Iris pigment epithelial cell (primary cell): ENCODE measurements around the gene XNDC1N.
A peak's percentile ranks its signal among the peaks of the same experiment; 100 is the strongest.
"Not testable (repeated sequence)": the region's sequence is repeated elsewhere in the genome, so short reads cannot be mapped to it uniquely, and the experiment has no call there.

ENCODE experiments used
- DNase-seq: peaks from one replicate; pipeline ENCODE4 v3.0.0-alpha.2; 2011; ENCODE audit warnings: low read depth

Gene XNDC1N

DNA sequence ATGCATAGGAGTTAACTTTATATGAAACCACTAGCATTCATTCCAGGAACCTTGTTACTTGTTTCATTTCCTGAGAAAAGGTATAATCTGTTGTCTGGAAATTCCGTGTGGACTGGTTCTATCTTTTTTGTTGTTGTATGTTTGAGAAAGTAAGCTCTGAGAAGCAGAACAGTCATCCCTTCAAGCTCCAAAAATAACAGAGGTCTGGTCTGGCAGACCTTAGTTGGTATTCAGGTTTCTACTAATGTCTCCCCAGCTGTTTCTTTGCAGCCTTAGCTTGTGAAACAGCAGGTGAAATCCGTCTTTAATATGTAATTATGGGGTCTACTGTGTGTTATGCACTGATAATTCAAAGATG, 2.8 kb upstream of the XNDC1N start:
- DNase-seq = no peak

DNA sequence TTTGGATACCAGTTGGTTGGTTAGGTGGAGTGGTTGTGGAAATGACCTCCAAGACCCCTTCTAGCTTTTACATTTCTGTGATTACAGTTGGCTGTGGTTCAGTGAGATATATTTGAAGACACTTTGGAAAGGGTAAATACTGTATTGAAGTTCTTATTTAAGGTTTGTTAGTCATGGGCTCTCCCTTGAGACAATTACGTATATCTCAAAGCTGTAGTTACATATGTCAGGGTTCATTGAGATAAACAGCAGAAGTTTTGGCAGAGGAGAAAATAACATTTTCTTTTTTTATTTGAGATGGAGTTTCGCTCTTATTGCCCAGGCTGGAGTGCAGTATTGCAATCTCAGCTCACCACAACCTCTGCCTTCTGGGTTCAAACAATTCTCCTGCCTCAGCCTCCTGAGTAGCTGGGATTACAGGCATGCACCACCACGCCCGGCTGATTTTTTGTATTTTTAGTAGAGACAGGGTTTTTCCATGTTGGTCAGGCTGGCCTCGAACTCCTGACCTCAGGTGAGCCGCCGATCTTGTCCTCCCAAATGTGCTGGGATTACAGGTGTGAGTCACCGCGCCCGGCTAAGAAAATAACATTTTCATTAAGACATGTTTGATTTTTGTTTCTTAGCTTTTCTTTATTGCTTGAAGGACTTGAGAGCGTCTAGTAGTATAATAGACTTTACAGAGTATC, 2.3 kb upstream of the XNDC1N start:
- no peak for DNase-seq

DNA sequence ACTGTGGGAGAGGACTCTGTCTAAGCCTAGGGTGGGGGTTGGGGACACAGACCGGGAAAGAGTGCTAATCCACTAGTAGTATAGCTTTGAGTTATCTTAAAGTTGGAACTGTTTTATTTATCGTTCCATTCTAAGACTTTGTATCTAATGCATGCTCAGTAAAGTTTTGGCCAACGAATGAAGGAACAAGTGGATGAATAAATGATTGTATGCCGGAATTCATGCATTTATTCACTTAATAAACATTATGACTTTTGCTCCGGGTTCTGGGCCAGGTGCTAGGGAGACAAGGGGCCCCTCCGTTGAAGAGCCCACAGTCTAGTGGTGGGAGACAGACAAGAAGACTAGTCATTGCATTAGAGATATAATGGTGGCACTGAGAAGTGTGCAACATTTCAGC, 1.1 kb upstream of the XNDC1N start:
- DNase-seq = no peak

DNA sequence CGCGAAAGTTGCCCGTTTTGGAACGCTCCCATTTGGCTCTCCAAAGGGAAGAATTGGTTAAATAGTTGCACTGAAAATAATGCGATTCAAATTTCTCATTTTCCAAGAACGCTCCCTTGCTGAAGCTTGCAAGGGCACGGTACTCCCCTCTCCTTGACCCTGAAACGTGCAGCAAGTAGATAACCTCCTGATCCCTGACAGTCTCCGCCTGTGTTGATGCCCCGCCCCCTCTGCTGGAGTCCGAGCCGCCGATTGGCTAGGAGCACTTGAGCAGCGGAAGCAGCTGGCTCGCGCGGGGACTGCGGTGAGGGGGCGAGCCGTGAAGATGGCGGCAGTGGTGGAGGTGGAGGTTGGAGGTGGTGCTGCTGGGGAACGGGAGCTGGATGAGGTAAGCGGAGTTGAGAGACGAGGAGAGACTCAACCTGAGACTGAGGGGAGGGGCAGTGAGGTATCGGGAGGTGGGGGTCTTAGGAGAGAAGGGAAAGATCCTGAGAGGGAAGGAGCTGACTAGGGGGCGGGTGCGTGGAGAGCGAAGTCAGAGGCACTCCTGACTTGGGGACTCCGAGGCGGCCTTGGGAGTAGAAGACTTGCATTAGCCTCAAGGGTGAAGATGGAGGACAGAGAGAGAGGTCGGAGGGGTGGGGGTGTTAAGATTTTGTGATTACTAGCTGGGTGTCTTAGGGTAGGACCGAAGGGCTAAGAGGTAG, 496 bp upstream of the XNDC1N start, which contains the start of gene RNF121:
TSS of gene RNF121 (plus strand) at position 310 of the 707 bp plus-strand sequence. CDS start at position 326, 16 bp downstream.
- peak; percentile 97 for DNase-seq

DNA sequence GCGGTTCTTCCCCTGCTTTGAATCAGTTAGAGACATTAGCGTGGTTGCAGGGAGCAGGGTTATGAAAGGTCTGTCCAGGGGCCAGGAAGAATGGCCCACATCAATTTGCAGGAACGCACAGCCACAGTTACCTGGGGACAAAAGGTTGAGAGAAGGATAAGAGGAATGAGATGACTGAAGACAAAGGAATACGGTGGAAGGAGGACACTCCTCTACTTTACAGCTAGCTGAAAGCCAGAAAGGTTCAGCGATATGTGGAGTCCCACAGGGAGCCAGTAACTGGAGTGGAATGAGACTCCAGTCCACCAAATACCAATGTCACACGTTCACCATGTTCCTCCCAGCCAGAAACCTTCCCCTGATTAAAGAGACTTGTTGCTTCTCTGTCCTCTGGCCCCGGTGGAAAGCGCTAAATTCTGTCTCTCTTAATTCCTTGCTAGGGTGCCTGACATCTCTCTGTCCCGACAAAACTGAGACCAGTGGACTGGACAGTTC, 10.7 kb downstream of the XNDC1N start:
- DNase-seq = no peak

DNA sequence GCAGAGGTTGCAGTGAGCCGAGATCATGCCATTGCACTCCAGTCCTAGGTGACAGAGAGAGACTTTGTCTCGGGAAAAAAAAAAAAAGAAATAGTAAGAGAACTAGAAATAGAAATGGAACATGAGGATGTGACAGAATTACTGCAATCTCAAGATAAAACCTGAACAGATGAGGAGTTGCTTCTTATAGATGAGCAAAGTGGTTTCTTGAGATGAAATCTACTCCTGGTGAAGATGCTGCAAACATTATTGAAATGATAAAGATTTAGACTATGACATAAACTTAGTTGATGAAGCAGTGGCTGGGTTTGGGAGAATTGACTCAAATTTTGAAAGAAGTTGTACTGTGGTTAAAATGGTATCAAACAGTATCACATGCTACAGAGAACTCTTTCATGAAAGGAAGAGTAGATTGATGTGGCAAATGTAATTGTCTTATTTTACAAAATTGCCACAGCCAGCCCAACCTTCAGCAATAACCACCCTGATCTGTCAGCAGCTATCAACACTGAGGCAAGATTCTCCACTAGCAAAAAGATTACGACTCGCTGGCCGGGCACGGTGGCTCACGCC, 13.7 kb downstream of the XNDC1N start:
- no peak for DNase-seq

DNA sequence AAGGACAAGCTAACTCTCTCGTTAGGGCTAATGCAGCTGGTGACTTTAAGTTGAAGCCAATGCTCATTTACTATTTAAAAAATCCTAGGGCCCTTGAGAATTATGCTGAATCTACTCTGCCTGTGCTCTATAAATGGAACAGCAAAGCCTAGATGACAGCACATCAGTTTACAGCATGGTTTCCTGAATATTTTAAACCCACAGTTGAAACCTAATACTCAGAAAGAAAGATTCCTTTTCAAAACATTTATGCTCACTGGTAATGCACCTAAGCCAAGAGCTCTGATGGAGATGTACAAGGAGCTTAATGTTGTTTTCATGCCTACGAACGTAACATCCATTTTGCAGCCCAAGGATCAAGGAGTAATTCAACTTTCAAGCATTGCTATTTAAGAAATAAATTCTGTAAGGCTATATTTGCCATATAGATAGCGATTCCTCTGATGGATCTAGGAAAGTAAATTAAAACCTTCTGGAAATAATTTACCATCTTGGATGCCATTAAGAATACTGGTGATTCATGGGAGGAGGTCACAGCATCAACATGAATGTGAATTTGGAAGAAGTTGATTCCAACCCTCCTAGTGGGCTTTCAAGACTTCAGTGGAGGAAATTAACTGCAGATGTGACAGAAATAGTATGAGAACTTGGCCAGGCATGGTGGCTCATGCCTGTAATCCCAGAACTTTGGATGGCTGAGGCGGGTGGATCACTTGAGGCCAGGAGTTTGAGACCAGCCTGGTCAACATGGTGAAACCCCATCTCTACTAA, 14.5 kb downstream of the XNDC1N start:
- peak; percentile 79 for DNase-seq

DNA sequence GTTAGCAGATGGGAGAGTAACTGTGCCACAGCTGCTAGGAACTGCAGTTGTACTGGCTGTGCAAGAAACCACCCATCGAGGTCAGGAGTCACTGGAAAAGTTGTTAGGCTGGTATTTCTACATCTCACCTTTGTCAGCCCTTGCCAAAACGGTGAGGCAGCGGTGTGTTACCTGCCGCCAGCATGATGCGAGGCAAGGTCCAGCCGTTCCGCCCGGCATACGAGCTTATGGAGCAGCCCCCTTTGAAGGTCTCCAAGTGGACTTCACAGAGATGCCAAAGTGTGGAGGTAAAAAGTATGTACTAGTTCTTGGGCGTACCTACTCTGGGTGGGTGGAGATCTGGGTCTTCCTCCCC, 16.4 kb downstream of the XNDC1N start:
- DNase-seq = not testable (repeated sequence)

DNA sequence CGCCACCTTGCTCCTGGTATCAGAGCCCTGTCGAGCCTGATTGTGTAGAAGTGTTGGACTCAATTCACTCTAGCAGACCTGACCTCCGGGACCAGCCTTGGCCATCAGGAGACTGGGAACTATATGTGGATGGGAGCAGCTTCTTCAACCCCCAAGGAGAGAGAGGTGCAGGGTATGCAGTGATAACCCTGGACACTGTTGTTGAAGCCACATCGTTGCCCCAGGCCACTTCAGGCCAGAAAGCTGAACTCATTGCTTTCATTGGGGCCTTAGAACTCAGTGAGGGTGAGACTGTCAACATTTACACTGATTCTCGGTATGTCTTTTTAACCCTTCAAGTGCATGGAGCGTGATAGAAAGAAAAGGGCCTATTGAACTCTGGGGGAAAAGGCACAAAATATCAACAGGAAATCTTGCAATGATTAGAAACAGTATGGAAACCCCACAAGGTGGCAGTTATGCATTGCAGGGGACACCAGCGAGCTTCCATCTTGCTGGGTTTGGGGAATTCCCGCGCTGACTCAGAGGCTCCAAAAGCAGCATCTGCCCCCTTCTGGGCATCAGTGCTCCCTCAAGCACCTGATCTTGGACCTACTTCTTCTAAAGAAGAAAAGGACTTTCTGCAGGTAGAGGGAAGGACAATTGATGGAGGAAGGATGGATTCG, 16.9 kb downstream of the XNDC1N start:
- DNase-seq = peak; percentile 21

DNA sequence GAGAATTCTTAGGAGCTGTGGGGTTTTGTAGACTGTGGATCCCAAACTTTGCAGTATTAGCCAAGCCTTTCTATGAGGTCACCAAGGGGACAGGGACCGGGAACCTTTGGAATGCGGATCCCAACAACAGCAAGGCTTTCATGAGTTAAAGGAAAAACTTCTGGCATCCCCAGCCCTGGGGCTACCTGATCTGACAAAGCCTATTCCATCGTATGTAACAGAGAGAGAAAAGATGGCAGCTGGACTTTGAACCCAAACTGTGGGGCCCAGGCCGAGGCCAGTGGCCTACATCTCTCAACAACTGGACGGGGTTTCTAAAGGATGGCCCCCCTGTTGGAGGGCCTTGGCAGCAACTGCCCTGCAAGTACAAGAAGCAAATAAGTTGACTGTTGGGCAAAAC, 17.6 kb downstream of the XNDC1N start:
- DNase-seq = not testable (repeated sequence)

DNA sequence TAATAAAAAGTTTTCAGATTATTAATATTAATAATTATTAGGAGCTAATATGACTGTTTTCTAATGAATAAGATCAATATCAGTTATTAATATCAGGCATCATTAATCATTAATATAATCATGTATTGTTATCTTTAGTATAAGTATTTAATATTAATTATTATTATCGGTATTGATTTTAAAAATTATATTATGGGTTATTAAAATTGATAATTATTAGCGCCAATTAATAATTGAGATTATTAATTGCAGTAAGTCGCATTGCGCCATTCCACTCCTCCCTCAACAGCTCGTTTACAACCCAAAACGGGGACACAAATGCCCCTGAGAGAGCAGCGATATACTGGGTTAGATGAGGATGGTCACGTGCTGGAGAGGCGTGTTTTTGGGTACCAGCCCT, 20.2 kb downstream of the XNDC1N start:
- no peak for DNase-seq

DNA sequence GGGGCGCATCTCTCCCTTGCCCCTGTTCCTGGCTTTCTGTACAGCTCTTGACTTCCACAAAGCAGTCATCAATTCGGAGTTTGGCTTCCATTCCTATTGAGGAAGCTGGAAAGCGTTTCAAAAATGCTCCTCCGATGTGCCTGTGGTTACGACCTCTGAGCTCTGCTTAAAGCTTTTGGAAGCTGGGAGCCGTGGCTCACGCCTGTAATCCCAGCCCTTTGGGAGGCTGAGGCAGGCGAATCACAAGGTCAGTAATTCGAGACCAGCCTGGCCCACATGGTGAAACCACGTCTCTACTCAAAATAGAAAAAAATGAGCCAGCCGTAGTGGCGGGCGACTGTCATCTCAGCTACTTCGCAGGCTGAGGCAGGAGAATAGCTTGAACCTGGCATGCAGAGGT, 27.3 kb downstream of the XNDC1N start:
- peak; percentile 84 for DNase-seq

DNA sequence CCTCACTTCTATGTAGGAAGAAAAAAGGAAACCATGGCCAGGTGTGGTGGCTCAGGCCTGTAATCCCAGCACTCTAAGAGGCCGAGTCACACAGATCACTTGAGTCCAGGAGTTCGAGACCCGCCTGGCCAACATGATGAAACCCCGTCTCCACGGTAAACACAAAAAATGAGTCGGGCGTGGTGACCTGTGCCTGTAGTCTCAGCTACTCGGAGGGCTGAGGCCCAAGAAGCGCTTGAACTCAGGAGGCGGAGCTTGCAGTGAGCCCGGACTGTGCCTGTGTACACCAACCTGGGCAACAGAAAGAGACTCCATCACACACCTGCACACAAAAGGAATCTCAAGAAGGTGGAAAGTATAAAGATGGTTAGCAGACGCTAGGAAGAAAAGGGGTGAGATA, 32.4 kb downstream of the XNDC1N start:
- DNase-seq = no peak

DNA sequence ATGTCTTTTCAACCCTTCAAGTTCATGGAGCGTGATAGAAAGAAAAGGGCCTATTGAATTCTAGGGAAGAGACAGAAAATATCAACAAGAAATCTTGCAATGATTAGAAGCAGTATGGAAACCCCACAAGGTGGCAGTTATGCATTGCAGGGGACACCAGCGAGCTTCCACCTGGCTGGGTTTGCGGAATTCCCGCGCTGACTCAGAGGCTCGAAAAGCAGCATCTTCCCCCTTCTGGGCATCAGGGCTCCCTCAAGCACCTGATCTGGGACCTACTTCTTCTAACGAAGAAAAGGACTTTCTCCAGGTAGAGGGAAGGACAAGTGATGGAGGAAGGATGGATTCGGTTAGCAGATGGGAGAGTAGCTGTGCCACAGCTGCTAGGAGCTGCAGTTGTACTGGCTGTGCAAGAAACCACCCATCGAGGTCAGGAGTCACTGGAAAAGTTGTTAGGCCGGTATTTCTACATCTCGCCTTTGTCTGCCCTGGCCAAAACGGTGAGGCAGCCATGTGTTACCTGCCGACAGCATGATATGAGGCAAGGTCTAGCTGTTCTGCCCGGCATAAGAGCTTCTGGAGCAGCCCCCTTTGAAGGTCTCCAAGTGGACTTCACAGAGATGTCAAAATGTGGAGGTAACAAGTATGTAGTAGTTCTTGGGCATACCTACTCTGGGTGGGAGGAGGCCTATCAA, 39.1 kb downstream of the XNDC1N start:
- DNase-seq = not testable (repeated sequence)

DNA sequence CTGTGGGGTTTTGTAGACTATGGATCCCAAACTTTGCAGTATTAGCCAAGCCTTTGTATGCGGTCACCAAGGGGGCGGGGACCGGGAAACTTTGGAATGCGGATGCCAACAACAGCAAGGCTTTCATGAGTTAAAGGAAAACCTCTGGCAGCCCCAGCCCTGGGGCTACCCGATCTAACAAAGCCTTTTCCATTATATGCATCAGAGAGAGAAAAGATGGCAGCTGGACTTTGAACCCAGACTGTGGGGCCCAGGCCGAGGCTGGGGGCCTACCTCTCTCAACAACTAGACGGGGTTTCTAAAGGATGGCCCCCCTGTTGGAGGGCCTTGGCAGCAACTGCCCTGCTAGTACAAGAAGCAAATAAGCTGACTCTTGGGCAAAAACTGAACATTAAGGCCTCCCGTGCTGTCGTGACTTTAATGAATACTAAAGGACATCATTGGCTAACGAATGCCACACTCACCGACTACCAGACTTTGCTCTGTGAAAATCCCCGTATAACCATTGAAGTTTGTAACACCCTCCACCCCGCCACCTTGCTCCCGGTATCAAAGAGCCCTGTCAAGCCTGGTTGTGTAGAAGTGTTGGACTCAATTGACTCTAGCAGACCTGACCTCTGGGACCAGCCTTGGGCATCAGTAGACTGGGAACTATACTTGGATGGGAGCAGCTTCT, 39.9 kb downstream of the XNDC1N start:
- not testable (repeated sequence) for DNase-seq

DNA sequence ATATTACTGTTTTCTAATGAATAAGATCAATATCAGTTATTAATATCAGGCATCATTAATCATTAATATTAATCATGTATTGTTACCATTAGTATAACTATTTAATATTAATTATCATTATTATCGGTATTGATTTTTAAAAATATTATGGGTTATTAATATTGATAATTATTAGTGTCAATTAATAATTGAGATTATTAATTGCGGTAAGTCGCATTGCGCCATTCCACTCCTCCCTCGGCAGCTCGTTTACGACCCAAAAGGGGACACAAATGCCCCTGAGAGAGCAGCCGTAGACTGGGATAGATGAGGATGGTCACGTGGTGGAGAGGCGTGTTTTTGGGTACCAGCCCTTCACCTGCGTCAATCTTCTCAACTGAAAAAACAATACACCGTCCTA, 42.6 kb downstream of the XNDC1N start:
- not testable (repeated sequence) for DNase-seq
